Breast epithelium (tissue), 4 donors: ENCODE results near the gene LBP. TPM values are rescaled to one million over a fixed set of nuclear protein-coding genes. Genes with fewer than 3 reads are reported as not detected.

Experiments
- DNase-seq, 2 donors: peaks; one replicate each; pipeline ENCODE4 v3.0.0-alpha.2; 2019; ENCODE audit warnings: low spot score in 2 of 2
- H3K27ac ChIP-seq, 2 donors: fragments of 200-600 bp; sonication (generic) in 1 of 2; one replicate each; pipeline ENCODE4 v1.5.1; 2016 to 2019; ENCODE audit warnings: mild to moderate bottlenecking in 1 of 2
- H3K27me3 ChIP-seq, 2 donors: fragments of 200-600 bp; sonication (generic) in 1 of 2; one replicate each; pipeline versions ENCODE4 v1.5.1 to v1.6.0; 2017 to 2019; ENCODE audit warnings: control low read depth in 1 of 2, mild to moderate bottlenecking in 1 of 2
- H3K36me3 ChIP-seq: fragments of 200-600 bp; one replicate; pipeline ENCODE4 v1.5.1; 2019
- H3K4me1 ChIP-seq, 2 donors: fragments of 200-600 bp; sonication (generic); one replicate each; pipeline ENCODE4 v1.5.1; 2016 to 2019; ENCODE audit warnings: control low read depth in 1 of 2
- H3K4me3 ChIP-seq, 3 donors: fragments of 200-600 bp; sonication (generic); 1 replicate in 2 of 3; 2 replicates in 1 of 3; pipeline ENCODE4 v1.5.1; 2016 to 2019; ENCODE audit warnings: mild to moderate bottlenecking in 3 of 3, moderate library complexity in 2 of 3
- H3K9me3 ChIP-seq, 2 donors: fragments of 200-600 bp; sonication (generic) in 1 of 2; one replicate each; pipeline ENCODE4 v1.5.1; 2016 to 2019; ENCODE audit warnings: control low read depth in 1 of 2
- POLR2A ChIP-seq: fragments of 450-650 bp; IDR thresholded peaks from one replicate; pipeline ENCODE4 v1.6.1; 2016; ENCODE audit warnings: antibody characterized with exemption, mild to moderate bottlenecking, moderate library complexity
- POLR2AphosphoS5 ChIP-seq, 3 donors: sonication (generic); formaldehyde crosslinking; IDR thresholded peaks; one replicate each; pipeline ENCODE4 v1.6.1; 2017; ENCODE audit warnings: antibody characterized with exemption in 3 of 3
- intact Hi-C: fragments of 100-400 bp; cut with DNase I; formaldehyde crosslinking; loops from one replicate; pipeline ENCODE4 v1.15.1; 2023; ENCODE audit warnings: low total_unique reads
- total RNA-seq, 3 donors: library from RNA; depleted of rRNA; stranded (reverse); fragments of >200 nt; gene quantifications; one replicate each; pipeline ENCODE4 v1.1.0, GENCODE V29; 2016
- TF ChIP-seq, protein P1 (sequence below), 3 donors: fragments of 450-650 bp; IDR thresholded peaks; one replicate each; pipeline ENCODE4 v1.5.1; 2016 to 2017; ENCODE audit warnings: antibody characterized with exemption in 3 of 3, mild to moderate bottlenecking in 3 of 3, moderate library complexity in 3 of 3

LBP gene
- total RNA-seq, 3 donors from 2014 or later, result 0.73 to 15.0 (median 3.9) TPM

DNA sequence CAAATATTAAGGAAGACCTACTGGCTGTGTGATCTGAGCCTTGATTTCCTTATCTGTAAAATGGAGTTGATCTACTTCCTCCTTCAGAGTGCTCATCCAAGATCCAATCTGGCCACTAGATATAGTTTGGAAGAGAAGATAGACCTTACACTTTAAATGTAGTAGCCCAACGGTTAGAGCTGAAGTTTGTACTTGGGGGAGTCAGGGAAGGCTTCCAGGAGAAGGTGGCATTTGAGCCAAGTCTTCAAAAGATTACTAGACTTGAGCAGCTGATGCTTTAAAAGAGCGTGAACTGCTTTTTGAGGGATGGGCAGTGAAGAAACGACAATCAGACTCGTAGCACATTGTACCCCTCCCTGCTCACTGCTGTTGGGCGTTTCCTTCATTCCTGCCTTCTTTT lies 3.6 kb downstream of the LBP start:
- Histone ChIP-seq H3K36me3 (no peaks in the 10 kb centered on the region), H3K4me3 (no peak overlapping the region), H3K27me3 (no peaks in the 10 kb centered on the region), H3K27ac (no peak overlapping the region), H3K4me1 (no peaks in the 10 kb centered on the region), H3K9me3 (no peaks in the 10 kb centered on the region)
- TF ChIP-seq, protein P1, sequence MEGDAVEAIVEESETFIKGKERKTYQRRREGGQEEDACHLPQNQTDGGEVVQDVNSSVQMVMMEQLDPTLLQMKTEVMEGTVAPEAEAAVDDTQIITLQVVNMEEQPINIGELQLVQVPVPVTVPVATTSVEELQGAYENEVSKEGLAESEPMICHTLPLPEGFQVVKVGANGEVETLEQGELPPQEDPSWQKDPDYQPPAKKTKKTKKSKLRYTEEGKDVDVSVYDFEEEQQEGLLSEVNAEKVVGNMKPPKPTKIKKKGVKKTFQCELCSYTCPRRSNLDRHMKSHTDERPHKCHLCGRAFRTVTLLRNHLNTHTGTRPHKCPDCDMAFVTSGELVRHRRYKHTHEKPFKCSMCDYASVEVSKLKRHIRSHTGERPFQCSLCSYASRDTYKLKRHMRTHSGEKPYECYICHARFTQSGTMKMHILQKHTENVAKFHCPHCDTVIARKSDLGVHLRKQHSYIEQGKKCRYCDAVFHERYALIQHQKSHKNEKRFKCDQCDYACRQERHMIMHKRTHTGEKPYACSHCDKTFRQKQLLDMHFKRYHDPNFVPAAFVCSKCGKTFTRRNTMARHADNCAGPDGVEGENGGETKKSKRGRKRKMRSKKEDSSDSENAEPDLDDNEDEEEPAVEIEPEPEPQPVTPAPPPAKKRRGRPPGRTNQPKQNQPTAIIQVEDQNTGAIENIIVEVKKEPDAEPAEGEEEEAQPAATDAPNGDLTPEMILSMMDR (IDR thresholded peaks at IDR 0.05), result no peak
- TF ChIP-seq POLR2A, result no peak
- TF ChIP-seq POLR2AphosphoS5 (IDR thresholded peaks at IDR 0.05), result no peak
- DNase-seq, result no peak
- intact Hi-C loops, result no loop called here

DNA sequence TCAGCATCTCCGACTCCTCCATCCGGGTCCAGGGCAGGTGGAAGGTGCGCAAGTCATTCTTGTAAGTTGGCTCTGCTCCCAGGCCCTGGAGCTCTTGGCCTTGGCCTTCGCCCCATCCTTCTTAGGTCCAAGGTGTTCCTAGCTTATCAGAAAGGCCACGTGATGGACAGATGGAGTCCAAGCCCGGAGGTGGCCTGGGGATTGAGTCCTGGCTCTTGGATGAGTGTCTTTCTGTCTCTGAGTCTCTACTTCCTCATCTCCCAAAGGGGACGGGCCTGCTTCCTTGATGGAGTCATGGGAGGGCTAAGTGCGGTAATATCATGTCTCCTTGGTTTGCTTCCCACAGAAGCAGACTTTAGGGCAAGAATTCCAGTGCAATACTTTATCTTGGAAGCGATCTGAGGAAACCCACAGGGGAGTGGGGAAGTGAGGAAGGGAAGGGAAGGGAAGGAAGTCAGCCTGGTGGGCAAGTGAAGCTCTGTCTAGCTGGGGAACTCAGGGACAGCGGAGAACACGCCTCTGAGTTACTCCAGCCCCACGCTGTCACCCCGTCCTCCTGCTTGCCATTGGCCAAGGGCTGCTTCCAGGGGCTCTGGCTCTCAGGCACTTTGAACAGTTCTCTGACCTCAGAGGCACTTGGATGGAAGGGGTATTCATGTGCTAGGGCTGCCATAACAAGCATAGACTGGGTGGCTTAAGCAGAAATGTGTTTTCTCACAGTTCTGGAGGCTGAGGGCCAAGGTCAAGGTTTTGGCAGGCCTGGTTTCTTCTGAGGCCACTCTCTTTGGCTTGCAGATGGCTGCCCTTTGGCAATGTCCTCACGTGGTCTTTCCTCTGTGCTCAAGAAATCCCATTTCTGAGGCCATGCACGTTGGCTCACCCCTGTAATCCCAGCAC lies 4.8 kb downstream of the LBP start:
- peak overlapping the region in 1 of 2 donors; percentile 48 for H3K27ac ChIP-seq

DNA sequence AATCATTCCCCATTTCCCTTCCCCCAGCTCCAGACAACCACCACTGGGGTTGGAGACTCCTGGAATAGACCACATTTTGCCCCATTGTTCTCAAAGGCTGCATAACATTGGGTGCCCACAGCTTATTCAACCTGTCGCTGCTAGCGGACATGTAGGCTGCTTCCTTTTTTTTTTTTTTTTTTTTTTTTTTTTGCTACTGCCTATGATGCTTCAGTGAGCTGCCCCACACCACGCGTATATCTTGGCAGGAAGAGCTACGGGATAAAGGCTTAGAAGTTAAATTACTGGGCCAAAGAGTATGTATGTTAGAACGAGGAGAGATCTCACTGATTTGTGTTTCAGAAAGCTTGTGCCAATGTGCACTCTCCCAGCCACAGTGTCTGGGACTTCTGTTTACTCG lies 7.0 kb downstream of the LBP start:
- TF ChIP-seq, protein P1 (IDR thresholded peaks at IDR 0.05), result no peak
- TF ChIP-seq POLR2A, result no peak
- no peak for TF ChIP-seq POLR2AphosphoS5 (IDR thresholded peaks at IDR 0.05)
- intact Hi-C loops, result no loop called here
- H3K27me3 ChIP-seq, result no peaks in the 10 kb centered on the region
- no peak overlapping the region for H3K4me3 ChIP-seq
- H3K27ac ChIP-seq, result no peak overlapping the region
- no peaks in the 10 kb centered on the region for H3K4me1 ChIP-seq
- no peak for DNase-seq
- H3K9me3 ChIP-seq, result no peaks in the 10 kb centered on the region
- H3K36me3 ChIP-seq, result no peaks in the 10 kb centered on the region

More for the DNA sequence above, 4.8 kb downstream of the LBP start:
- Histone ChIP-seq H3K4me3 (no peak overlapping the region), H3K9me3 (no peaks in the 10 kb centered on the region), H3K36me3 (no peaks in the 10 kb centered on the region), H3K4me1 (no peaks in the 10 kb centered on the region), H3K27me3 (no peaks in the 10 kb centered on the region)
- no peak for TF ChIP-seq POLR2AphosphoS5 (IDR thresholded peaks at IDR 0.05)
- no peak for TF ChIP-seq POLR2A
- TF ChIP-seq, protein P1 (IDR thresholded peaks at IDR 0.05), result no peak
- intact Hi-C loops, result no loop called here
- no peak for DNase-seq

DNA sequence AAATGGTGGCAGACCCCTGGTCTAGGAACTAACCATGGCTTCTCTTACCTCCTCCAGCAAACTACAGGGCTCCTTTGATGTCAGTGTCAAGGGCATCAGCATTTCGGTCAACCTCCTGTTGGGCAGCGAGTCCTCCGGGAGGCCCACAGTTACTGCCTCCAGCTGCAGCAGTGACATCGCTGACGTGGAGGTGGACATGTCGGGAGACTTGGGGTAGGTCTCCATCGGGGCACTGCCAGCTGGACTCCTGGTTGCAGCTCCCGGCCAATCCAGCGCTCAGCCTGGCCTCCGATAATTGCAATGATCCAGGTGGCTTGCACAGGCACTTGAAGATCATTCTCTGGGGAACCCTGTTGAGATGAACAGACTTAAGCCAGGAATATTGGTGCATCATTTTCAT lies 7.9 kb downstream of the LBP start:
- no peaks in the 10 kb centered on the region for H3K36me3 ChIP-seq
- H3K27ac ChIP-seq, result no peak overlapping the region
- H3K9me3 ChIP-seq, result no peaks in the 10 kb centered on the region
- intact Hi-C loops, result no loop called here
- no peak for DNase-seq
- H3K27me3 ChIP-seq, result no peaks in the 10 kb centered on the region
- TF ChIP-seq POLR2AphosphoS5 (IDR thresholded peaks at IDR 0.05), result no peak
- no peak for TF ChIP-seq POLR2A
- TF ChIP-seq, protein P1 (IDR thresholded peaks at IDR 0.05), result no peak
- H3K4me1 ChIP-seq, result no peaks in the 10 kb centered on the region
- no peak overlapping the region for H3K4me3 ChIP-seq
